HG03442 (cell line): ENCODE data around the gene ARL4D.
"Not testable (repeated sequence)": the region's sequence is repeated elsewhere in the genome, so short reads cannot be mapped to it uniquely, and the experiment has no call there.

Source experiments
- ATAC-seq: cut with Tn5 transposase; IDR thresholded peaks from one replicate; pipeline ENCODE4 v1.9.1; 2021; ENCODE audit warnings: mild to moderate bottlenecking, moderate library complexity; ENCODE audit not compliant: unreplicated experiment

Gene ARL4D

DNA sequence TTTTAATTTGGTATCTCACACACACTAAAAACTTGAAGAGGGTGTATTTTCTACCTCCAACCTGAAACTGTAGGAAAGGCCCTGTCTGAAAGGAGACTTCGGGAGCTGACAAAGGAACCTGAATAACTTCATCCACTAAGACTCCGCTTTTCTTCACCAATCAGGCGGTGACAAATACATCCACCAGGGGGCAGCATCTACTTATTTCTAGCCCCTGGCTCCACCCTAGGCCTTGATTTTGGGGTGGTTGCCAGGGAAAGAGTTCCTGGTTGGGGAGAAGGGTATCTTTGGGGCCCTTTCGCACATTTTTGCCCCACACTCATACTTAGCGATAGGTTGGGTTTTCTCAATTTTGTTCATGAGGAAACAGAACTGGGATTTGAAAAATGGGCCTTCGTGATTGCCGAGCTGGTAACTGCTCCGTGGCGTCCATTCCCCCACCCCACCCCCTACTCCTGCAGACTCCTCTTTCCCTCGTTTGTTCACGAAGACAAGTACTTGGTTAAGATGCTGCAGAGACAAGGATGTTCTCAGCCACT lies 4.8 kb upstream of the ARL4D start:
- ATAC-seq: no peak

DNA sequence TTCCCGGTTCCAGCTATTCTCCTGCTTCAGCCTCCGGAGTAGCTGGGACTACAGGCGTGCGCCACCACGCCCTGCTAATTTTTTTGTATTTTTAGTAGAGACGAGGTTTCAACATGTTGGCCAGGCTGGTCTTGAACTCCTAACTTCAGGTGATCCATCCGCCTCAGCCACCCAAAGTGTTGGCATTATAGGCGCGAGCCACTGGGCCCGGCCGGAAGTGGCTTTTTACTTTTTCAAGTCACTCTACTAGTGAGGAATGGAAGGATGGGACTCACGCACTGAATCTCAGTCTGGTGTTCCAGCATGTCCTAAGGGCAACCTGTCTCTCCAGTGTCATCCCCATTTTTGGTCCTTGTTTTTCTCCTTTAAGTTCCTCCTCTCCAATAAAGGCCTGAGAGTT lies 4.1 kb upstream of the ARL4D start:
- ATAC-seq: not testable (repeated sequence)

DNA sequence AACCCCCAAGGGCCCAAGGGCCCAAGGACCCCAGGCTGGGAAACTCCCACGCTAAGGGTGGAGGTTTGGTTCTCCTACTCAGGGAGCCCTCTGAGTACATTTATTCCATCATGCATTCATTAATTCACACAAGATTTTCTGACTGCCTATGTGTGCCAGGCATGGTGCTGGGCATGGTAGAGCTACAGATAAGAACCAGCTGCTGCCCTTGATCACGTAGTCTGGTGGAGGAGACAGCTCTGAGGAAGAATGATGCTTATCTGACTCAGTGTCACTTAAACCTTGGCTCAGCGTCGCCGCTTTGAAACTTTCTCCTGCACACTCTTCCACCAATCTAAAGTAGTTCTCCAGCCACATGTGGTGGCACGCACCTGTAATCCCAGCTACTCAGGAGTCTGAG lies 3.6 kb upstream of the ARL4D start:
- ATAC-seq: no peak

DNA sequence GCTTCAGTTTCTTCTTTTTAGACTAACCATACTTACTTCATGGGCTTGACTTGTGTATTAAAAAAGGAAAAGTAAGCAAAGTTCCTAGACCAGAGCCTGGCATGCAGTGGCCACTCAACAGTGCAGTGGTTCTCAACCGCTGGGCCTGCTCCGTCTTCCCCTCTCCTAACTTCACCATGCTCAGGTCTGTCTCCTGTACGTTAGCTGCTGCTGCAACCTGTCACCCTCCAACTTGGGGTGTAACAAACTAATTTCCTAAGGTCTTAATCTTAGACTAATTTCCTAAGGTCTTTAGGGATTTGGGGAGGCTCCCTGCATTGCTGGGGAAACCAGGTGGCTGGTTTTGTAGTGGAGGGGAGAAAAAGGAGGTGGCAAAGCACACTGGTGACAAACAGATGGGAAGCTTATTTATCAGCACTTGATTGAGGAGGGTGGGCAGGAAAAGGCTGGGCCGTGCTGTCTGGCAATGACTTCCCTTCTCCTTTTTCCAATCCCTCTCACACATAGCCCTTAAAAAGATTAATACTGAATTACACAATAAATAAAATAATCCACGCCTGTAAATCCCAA lies 2.2 kb upstream of the ARL4D start:
- no peak for ATAC-seq

DNA sequence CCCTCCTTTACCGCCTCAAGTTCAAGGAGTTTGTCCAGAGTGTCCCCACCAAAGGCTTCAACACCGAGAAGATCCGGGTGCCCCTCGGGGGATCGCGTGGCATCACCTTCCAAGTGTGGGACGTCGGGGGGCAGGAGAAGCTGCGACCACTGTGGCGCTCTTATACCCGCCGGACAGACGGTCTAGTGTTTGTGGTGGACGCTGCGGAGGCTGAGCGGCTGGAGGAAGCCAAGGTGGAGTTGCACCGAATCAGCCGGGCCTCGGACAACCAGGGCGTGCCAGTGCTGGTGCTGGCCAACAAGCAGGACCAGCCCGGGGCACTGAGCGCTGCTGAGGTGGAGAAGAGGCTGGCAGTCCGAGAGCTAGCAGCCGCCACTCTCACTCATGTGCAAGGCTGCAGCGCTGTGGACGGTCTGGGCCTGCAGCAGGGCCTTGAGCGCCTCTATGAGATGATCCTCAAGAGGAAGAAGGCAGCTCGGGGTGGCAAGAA lies 1.1 kb downstream of the ARL4D start:
- ATAC-seq: no peak

DNA sequence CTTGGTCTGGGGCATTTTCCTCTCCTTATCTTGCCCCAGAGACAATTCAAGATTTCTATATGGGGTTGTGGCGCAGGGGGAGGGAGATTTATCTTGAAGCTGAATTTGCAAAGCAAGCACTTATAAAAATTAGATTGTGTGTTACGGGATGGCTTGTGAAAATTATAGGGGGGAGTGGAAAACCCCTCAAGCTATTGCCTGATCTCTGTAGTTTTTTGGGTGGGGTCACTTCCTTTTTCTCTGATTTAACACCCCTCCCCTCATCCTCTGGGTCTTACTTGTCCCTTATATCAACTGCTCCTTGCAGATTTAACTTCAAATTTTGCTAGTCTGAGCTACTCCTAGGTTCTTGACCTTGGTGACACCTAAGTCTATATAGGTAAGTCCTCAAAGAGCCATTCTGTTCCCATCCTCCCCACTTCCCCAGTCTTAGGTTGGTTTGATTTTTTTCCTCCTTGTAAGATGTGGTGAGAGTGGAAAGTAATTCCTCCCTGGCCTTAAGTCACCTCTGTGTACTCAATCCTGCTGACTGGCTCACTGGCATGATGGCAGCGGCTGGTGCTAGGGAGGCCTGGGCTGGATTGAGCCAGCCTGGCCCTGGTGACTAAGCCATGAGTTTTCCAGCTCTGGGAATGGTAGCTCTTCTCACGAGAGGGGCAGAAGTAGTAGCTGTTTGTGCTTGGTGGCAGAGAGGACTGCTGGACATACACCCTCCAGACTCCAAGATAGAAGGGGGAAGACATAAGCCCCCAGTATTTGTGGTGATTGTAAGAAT lies 2.3 kb downstream of the ARL4D start:
- ATAC-seq: no peak

DNA sequence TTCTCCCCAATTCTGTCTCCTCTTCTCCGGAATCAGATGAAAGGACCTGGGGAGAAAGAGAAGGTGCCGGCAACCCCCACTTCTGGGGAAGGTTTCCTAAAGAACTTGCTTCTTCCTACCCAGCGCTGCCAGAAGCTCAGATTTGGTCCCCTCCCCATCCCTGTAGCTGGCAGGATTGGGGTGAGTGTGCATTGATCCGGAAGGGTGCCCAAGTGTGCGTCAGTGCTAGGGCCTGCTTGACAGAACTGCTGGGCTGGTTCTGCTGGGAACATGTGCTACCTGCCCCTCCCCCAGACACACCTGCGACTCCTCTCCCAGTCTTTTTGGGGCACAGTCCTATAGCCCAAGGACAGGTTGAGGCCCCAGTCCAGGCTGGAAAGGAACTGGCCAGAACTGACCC lies 3.3 kb downstream of the ARL4D start:
- no peak for ATAC-seq

DNA sequence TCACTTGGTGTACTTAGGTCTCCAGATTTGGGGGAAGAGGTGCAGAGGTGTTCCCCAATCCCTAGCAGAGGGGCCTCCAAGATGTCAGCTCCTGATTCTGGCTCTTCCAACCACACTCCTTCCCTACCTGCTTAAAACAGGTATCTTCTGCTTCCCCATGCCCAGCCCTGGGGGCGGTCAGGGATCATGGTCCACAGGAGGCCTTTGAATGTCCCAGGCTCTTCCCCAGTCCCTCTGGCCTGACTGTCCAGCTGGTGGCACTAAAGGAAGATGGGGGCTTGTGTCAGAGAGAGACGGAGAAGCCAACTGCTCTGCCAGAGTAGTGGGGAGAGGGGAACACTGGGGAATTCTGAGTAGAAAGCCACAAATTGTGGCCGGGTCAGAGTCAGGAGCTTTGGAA lies 3.8 kb downstream of the ARL4D start:
- ATAC-seq: no peak

DNA sequence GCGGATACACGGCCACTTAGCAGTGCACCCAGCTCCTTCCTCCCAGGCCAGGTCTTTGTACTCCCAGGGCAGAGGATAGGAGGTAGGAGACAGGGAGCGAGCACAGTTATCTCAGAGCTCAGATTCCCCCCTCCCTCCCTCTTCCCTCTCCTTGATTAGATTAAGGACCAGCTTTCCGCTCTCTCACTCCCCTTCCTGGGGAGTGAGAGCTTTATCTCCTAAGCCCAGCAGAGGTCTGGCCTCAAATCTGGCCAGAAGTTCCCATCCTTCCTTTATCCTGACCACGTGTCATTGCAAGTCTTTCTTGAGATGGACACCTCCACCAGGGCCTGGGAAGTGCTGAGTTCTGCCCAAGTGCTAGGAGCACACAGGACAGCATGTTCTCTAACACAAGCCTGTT lies 5.1 kb downstream of the ARL4D start:
- ATAC-seq: no peak

DNA sequence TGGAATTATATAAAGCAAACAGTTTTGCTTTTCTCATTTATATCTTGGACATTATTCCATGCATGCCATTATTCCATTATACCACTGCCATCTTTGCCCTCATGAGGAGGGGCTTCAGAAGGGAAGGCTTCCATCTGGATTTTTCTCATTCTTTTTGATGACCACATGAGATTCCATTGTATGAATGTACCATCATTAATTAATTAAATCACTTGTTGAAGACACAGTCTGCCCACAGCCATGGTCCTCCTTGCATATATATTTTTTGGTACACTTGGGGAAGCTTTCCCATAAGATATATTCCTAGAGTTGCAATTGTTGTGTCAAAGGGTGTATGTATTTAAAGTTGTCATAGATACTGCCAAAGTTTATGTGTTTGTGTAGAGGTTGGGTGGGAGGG lies 7.1 kb downstream of the ARL4D start:
- ATAC-seq: no peak

DNA sequence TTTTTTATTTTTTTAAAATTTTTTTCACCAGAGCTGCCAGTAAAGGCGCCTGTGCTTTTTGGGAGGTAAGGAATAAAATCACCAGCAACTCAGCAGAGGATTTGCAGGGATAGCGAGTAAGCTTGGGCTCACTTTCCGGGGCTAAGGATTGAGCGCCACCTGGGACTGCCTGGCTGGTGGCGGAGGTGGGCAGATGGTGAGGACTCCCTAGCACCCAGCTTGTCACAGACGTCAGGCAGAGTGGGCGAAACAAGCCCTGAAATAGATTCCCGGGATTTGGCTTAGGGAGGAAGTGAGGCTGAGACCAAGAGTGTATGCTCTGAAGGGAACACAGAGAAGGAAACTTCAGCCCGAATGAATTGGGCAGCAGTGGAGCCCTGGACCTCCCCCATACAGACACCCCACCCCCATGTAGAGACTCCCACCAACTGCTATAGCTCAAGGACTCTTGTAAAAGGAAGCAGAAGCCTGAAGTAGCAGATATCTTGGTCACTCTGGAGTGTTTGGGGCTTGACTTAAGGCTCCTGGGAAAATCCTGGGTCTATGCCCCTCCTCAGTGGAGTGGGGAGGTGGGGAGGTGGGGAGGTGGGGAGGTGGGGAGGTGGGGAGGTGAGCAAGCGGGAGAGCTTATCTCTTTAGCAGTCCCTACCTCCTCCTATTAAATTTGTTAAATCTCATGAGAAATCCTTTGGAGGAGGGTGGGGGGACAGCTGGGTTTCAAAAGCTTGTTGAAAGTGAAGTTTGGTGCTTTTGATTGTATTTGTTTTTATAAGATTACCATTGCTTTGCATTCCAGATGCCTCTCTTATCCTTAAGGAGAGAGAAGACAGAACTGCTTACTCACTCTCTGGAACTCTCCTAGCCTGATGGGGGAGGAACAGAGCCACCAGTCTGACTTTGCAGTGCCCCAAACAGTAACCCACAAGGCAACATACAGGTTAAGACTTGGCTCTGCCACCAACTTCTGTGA lies 8.2 kb downstream of the ARL4D start:
- no peak for ATAC-seq

DNA sequence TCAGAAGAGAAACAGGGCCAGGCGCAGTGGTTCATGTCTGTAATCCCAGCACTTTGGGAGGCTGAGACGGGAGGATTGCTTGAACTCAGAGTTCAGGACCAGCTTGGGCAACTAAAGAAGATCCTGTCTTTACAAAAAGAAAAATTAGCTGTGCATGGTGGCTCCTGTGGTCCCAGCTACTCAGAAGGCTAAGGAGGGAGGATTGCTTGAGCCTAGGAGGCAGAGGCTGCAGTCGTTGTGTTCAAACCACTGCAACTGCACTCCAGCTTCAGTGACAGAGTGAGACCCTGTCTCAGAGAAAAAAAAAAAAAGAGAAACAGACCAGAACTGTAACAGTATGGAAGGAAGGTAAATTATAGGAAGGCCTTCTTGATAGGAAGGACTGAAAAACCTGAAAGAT lies 10.3 kb downstream of the ARL4D start:
- no peak for ATAC-seq

DNA sequence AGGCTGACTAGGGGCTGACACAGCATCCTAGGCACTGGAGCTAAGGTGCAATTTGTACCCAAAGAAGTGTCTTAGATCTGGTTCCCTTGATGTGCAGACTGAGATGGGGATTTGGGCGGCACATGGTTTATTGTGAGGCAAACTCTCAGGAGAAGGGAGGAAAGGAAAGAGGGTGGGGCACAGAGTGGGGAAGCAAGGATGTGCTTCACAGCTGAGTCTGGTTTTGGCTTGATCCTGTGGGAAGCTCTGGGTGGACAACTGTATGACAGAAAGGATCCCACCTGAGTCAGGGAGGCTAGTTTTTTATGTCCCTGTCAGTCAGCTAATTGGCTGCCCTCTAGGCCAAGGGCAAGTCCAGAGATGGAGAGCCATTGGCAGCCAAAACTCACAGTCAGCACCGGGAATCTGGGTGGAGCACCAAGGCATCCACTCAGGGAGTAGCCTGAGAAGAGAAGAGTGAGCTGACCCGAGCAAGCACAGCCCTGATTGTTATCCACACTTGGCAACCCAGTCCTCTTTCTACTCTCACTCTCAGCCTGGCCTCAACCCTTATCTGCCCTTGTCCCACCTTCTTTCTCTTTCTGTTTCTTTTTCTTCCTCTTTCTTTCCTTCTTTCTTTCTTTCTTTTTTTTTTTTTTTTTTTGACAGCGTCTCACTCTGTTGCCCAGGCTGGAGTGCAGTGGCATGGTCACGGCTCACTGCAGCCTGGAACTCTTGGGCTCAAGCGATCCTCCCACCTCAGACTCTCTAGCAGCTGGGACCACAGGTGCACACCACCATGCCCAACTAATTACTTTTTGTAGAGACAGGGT lies 12.0 kb downstream of the ARL4D start:
- no peak for ATAC-seq

DNA sequence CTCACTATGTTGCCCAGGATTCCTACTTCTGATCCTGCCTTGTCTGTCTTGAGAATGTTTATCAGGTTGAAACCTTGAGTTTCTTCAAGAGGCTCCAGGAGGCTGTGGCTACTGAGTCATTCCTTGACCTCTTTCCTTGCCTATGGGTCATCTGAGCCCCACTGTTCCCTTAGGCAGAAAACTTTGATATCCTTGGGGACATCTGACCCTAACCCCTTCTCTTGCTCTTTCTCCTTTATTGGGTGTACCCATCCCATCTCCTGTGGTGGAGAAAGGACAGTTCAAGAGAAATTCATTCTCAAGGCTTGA lies 12.5 kb downstream of the ARL4D start:
- no peak for ATAC-seq

DNA sequence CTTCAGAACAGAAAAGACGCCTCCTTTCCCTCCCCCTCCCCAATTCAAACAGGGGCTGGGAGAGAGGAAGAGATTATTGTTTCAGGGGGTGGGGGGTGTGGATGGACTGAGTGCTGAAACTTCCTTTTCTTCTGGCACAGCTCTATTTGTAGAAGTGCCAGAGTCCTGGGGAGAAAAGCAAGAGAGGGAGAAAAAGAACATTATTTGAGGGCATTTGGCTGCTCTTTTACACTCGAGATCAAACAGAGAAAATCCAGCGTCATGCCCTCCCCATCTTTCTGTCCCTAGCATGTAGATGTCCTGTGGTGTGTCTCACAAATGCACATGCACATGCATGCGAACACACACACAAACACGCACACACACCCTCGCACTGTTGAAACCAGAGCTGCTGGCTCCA lies 13.0 kb downstream of the ARL4D start:
- ATAC-seq: no peak

DNA sequence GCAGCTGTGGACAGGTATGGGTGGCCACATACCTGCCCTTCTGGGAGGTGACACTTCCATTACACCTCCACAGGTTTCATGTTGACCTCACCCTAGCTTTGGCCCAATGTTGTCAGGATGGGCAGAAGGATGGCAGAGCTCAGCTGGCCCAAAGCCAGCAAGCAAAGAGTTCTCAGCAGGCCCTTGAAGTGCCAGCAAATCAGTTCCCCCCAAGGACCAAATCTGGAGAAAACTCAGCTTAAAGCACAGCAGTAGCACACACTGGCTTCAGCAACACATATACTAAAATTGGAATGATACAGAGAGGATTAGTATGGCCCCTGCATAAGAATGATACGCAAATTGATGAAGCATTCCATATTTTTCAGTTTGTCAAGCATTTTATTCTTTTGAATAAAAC lies 13.4 kb downstream of the ARL4D start:
- no peak for ATAC-seq

DNA sequence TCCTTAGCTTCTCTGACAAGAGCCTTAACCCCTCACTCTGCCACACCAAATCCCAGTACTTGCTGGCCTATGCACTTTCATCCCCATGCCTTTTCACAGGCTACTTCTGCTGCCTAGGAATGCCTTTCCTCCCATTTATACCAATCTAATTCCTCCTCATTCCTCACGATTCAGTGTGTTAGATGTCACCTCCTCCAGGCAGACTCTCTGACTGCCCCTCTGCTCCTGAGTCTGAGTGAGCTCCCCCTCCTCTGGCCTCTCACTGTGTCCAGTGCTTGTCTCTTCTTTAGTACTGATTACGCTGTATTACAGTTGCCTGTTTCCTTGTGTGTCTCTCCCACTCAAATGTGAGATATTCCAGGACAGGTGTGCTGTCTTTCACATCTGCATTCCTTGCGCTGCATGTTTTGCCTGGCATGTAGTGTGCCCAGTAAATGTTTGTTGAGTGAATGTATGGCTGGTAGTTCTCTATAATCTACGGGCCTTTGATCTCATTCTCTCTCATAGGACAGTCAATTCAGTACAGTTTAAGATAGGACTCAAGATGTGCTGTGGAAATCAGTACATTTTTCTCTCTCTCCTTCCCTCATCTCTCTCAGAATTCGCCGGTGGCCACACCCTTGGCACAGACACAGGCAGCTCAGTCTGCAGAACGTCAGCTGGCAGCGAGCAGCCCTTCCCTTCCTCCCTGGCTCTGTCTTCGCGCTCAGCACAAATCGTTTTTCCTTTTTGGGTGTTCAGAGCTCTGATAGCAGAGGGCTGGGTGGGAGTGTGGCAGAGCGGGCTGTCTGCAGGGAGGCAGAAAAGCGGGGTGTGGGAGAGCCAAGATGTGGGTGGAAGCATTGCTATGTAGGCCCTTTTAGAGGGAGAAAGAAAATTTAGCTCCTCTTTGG lies 18.5 kb downstream of the ARL4D start:
- ATAC-seq: no peak

DNA sequence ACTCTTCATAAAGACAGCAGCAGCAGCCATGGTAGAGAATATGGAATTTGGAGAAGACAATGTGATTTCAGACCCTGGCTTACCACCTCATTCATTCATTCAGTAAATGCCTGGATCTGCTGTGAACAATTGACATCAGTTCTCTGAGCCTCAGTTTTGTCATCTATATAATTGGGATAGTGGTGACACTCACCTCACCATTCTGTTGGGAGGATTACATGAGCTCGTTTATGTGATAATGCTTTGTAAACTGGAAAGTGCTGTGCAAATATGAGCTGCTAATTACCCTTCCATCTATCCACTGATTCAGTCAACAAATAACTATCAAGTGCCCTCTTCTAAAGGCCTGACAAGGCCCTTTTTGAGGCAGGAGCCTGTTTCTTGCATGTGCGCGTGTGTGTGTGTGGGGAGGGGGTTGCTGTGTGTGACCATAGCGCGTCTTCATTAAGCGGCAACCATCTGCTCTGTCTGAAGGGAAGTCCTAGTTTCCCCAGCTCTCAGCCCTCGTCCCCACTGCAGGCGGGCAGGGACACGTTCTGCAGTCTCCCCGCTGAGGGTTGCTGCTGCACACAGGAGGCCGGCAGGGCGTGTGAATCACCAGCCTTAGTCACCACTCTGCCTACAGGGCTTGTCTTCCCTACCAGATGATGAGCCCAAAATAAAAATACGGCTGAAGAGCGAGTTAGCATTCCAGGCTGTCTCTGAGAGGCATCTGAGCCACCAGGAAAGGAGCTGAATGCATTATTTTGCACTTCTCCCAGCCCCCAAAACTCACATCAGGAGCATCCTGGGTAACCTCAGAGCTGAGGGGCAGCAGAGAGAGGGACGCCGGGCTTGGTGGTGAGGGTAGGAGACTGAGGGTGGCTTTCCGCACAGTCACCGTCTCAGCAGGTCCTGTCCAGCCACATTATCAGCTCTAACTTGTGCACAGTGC lies 19.9 kb downstream of the ARL4D start:
- ATAC-seq: no peak
